ENCODE measurements around the gene CNGA3.
"Not testable (repeated sequence)": the region's sequence is repeated elsewhere in the genome, so short reads cannot be mapped to it uniquely, and the experiment has no call there.

CNGA3 gene

DNA sequence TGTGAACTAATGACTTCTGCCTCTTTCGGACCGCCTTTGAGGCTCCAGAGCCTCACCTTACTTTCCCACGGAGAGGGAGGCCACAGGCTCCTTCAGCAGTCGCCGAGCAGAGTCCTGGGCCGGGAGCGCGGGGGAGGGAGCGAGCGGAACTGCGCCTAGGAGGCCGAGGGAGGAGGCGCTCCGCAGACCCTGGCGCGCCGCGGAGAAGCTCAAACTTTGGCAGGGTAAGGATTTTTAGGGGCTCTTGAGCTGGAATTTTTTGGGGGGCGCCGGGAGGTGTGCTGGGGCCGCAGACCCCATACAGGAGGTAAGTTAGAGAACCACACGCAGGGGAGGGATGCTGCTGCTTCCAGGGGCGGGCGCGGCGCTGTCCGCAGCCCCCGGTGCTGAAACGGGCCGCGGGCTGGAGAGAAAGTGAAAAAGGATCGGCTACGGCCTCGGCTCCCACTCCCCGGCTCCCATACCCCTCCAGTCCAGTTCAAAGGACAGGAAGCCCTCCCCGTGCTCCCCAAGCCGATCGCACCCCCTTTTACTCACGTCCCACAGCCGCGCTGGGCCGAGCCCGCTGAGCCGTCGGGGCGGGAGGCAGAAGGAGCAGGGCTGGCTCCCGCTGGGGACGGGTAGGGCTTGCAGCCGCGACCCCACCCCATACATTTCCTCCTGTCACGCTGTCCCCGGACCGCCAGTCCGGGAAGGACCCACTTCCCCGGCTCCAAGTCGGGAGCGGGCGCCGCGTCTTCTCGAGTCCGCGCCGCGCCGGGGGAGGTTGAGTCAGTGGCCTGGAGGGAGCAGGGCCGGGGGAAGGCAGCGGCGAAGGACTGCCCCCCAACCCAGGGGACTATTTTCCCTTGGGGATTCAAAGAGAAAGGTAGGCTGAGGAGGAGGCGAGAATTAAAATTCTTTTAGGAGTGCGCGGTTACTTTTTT is at the start of gene CNGA3:
Gene CNGA3 (plus strand): TSS at position 146 of the 926 bp plus-strand sequence. CDS start 23,520 bp downstream, outside the sequence.
- DNase-seq: no peak

DNA sequence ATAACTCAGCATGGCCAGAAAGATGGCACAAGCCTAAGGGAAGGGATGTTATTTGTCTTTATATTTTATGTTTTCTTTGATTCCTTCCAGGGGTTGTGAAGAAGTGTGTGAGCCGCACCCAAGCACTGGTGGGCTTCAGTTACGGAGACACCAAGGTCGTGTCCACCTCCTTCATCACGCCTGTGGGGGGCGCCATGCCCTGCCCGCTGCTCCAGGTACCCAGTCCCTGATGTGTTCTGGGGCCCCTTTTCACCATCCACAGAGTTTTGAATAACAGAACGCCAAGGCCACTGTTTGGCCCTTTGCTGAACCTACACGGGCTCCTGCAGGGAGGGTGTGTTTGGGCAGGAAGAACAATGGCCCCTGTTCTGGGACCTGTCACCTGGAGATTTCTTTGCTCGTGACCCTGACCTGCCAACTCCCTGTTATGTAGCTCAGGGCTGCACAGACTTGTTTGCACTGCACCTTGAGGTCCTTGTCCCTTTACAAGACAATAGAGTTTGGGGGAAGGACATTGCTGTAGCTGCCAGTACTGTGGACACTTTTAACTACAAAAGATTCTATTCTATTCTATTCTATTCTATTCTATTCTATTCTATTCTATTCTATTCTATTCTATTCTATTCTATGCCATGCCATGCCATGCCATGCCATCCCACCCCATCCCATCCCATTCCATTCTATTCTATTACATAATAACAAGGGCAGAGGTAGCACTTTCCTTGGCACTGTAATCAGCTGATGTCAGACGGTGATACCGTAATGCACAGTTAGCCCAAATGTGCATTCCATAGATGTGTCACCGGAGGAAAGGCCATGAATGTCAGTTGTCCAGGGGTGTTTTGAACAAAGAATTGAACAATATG is 48.2 kb upstream of the CNGA3 start:
- no peak for DNase-seq

DNA sequence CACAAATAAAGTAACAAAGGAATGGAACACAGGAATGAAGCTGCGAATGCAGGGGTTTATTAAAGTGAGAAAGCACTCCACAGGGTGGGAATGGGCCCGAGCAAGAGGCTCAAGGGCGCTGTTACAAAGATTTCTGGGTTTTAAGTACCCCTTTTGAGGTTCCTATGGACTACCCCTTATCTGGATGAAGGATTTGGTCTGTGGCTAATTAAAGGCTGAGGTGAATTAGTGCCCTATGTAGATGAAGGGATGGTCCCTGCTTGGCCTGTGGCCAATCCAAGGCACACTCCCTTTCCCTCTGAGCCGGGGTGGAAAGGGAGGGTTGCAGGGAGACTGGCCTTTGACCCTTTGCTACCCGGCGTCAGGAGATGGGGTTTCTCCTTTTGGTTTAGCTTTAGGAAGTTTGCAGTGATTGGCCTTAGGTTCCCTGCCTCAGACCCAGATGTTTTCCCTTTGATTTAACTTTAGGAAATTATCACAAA is 47.5 kb upstream of the CNGA3 start:
- DNase-seq: no peak

DNA sequence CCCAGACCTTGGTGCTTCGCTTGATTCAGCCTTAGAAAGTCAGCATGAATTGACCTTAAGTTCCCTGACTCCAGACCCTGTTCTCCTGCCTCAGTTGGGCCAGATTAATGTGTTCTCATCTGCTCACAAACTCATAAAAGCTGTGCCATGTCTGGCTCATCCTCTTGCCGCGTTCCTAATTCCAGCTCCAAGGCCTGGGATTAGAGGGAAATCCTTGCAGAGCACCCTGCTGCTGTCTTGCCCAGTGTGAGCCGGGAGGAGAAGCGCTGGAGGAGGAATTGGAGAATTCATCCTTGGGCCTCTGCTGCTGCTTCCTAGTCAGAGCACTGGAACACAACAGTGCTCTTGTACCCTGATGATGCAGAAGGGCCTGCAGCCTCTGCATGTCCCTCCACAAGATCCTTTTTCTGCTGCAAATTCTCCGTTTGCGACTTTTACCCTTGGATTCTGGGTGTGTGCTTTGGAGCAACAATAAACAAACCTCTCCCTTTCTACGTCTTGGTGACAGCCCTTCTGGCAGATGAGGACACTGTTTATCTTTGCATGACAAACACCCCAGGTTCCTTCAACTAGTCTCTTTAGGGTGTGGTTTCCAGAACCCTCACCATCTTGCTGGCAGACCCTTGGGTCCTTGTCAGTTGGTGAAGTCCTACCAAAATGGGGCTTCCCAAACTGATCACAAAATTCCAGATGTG is 46.9 kb upstream of the CNGA3 start:
- DNase-seq: no peak

DNA sequence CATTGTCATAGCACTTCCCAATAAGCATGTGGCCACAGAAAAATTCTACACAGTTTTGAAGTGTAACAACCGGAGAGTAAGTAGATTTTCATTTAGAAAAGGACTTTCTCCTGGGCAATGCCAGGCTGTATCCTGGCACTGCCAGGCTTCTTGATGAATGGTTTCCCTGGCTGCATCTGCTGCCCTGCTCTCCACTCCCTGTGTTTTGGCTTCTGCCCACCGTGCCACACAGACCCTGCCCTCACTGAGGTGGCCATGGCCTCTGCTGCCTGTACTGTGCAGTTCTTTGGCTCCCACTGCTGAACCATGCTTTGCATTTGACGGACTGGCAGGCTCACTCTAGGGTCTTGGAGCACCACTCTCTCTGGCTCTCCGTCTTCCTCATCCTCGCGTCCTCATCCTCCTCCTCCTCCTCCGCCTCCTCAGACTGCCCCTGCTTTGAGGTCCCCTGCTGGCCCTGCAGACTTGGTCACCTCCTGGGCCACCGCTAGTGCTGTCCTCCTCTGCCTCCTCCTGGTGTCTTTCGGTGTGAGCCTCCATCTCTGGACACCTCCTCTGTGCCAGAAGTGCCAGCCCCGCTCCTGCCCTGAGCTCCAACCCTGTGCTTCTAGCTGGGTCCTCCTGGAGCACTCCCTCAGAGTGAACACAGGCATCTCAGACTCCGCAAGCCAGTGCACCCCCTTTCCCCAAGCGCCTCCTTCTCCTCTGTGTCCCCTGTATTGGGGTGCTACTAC is 45.9 kb upstream of the CNGA3 start:
- no peak for DNase-seq

DNA sequence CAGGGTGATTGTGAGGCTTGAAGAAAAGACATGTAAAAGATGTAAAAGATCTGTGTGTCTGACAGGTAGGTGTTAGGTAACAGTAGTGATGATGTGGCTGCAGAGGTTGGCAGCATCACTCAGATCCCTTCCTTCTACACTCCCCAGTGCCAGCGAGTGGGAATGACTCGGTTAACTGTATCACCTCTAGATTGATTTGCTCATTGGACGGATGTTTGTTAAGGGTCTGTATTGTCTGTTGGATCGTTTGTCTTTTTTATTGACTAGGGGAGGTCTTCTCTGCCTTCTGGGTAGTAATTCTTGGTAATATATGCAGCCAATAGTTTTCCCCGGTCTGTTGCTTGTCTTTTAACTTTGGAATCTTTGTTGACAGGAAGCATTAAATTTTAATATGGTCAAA is 44.8 kb upstream of the CNGA3 start:
- no peak for DNase-seq

DNA sequence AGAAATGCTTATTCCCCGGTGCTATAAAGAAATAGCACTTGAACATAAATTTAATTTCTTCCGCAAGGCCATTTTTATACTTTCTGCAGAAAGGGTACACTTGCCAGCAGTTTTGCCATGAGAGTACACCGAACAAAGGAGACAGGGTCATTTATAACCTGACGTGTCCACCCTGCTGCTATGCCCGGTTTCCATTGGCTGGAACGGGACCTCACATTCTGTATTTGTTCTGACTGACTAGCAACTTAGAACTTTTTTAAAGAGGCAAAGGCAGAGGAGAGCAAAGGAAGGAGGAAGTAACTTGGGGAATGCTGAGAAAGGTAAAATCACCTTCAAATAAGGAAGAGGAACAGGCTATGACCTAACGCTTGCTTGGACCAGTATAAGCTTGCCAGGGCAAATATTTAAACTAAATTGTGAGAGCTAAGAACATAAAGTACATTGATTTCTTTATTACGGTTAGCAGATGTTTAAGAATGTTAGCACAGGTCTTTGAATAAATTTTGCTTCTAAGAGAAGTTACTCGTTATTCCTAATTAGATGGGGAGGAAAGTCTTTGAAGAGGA is 39.0 kb upstream of the CNGA3 start:
- not testable (repeated sequence) for DNase-seq

DNA sequence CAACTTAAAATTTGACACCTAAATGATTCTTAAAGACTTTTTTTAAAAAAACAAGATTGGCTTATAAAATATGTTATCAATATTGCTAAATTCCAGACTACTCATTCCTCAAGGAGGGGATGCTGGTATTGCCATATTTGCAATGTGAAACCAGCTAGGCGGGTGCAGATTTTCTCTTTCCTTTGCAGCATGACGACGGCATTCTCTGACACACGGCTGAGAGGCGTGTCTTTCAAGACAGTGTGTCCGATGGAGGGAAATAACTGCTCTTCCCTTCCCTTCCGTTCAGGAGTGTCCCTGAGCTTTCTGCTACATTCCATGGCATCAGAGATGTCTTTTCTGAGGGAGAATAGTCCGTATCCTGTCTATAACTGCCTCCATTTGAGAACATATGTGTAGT is 38.2 kb upstream of the CNGA3 start:
- DNase-seq: no peak

DNA sequence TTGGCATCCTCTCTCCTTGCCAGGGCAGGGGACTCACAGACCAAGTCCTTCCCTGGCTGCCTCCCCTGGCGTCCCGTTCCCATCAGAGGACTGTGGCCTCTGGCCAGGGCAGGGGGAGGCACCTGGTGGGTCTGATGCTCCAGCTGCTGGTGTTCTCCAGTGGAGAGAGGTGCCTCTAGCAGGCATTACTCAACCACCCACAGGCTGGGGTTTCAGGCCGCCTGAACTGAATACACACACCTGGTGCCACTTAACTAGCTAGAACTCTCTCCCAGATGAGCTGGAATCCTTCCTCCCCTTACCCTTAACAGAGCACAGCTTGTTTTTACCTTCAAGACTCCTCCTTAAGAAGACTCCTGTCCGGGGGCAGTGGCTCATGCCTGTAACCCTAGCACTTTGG is 37.7 kb upstream of the CNGA3 start:
- DNase-seq: no peak

DNA sequence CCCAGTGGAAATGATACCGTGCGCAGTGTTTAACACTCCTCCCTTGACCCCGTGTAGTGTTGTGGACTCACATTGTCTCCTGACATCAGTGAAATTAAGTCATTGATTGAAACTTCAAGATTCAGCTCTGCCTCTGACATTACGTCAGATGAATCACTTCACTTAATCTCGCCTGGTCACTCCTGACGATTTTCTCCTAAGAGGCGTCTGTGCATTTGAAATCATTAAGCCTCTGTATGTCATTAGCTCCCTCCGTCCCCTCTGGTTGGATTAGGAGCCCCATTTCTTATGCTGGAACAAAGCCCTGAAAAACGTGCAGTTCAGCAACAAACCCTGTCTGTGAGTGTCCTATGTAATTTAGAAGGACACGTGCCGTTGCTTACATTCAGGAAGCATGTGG is 36.7 kb upstream of the CNGA3 start:
- no peak for DNase-seq

DNA sequence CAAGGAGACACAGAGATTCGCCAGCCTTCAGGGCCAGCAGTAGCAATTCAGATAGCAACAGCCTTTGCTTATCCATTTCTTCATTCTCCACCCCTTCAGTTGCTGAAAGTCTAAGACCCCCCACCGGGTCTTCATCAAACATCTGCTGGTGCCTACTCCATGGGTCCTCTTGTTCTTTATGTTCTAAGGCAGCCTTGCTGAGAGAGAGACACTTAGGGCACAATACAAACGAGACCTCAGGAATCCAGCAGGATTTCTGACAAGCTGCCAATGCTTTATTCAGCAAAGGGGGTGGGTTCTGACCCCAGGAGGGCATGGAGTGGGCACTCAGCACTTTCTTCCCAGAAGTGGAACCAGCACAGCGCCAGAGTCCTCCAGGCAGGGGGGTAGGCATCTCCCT is 36.2 kb upstream of the CNGA3 start:
- DNase-seq: no peak

DNA sequence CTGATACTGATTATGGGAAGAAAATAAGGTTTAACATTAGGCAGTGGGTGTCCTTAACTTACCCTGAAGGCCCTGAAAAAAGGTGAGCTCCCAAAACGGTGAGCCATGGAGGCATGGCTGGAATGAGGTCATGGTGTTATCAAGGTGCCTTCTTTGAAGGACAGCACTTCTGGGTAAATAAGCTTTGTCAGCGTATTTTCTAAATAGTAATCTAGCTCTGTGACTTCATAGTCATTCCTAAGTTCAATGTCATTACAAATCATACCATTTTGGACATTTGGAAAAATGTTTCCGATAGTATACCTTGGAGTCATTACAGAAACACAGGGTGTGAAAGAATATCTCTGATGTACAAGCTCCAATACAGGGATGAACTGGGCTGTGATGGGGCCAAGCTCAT is 35.2 kb upstream of the CNGA3 start:
- no peak for DNase-seq

DNA sequence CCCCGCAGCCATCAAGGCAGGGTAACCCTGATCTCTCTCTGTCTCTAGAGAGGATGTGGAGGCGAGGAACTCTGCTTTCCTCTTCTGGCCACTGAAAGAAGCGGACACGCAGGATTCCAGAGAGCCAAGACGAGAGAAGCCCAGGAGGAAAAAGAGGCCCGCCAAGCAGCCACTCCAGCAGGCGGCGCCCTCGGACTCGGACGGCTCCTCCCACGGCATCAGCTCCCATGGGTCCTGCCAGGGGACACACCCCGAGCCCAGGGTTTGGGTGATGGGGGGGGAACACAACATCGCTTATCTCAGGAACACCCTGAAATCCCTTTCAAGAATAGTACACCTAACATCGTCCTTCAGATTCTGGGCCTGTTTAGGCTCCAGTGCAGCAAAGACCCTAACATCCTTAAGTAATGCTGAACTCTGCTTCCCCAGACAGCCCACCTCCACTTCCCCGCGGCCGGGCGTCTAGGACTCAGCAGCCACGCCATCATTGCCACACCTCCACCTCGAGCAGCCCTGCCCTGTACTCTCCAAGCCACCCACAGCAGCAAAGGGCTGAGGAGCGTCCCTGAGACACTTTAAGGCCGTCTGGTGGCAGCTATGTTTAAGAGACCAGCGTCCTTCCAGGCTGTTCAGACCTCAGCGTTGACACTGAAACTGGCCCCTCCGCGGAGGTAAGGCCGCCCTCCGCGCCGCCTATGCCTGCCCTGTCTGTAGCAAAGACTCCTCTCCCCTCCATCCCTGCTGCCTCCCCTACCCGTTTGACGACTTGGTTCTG is 34.3 kb upstream of the CNGA3 start:
- DNase-seq: no peak

DNA sequence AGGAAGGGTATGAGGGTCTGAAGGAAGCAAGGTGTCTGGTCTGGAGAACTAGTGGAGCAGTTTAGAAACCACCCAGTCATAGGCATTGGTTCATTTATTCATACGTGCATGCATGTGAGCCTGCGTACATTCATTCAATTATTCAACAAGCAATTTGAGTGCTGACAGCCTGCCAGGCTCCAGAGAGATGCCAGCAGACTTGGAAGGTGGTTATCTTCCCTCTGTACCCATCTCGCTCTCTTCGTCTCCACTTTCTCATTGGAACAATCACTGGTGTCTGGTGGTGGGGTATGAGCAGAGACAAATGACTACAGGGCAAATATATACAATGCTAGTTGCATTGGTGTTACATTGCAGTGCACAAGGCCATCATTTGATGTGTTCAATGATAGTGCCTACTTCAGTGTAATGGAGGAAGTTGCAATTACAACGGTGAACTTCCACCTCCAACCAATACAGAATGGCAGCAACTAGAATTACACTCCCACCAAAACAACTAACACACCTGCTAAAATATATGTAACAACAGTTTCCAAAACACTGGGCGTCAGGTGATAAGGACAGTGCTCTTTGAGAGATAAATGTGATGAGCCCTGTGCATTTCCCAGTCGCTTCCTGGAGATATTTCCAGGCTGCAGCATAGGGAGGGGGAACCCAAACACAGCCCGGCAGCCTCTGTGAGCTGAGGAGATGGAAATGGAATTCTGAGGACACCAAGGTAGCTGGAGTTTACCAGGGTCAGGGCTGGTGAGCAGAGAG is 32.6 kb upstream of the CNGA3 start:
- no peak for DNase-seq

DNA sequence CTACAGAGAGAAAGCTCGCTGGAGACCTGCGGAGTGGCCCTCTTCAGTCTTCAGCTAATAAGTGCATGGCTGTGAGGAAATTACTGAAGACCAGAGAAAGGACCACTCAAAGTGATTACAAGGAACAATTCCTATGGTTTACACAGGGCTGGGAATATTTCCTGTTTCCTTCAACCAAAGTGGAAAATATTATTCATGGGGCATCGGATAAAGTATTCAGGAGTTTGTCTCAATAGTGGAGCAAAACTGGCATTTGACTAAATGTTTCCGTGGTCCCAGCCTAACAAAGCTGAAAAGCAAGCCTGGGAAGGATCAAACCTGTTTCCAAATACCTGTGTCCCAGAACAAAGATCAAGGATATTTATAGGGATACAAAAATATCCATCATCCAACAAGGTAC is 32.0 kb upstream of the CNGA3 start:
- no peak for DNase-seq

DNA sequence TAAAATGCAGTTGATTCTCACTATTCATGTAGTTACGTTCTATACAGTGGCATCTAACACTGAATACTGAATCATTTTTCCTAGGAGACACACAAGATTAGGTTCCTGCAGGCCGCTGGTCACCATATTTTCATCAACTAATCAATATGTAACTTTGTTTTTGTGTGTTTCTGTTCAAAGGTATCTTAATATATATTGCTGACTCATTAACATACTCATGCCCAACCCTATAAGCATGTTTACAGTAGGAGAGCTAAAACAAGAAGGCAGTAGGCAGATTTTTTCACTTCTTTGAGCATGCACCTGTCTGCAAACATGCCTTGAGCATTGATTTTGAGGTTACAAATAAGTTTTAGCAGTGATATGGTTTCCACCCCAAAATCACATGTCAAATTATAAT is 30.3 kb upstream of the CNGA3 start:
- DNase-seq: no peak

DNA sequence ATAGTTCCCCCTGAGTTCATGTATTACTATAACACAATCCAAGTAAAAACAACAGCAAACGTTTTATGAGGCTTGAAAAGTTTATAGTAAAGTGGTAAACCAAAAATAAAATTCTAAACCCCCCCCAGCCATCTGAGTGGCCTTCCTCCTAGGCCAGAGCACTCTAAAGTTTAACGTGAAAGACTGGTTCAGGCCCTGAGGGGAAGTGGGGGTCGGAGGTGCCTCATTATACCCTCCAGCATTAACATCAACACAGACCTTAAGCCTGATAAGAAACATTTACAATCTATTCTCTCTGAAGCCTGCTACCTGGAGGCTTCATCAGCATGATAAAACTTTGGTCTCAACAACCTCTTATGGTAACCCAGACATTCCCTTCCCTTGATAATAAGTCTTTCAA is 29.0 kb upstream of the CNGA3 start:
- no peak for DNase-seq

DNA sequence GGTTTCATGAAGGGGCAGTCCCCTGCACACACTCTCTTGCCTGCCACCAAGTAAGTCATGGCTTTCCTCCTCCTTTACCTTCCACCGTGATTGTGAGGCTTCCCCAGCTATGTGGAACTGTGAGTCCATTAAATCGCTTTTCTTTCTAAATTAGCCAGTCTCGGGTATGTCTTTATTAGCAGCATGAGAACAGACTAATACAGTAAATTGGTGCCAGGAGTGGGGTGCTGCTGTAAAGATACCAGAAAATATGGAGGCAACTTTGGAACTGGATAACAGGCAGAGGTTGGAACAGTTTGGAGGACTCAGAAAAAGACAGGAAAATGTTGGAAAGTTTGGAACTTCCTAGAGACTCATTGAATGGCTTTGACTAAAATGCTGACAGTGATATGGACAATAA is 26.1 kb upstream of the CNGA3 start:
- not testable (repeated sequence) for DNase-seq

DNA sequence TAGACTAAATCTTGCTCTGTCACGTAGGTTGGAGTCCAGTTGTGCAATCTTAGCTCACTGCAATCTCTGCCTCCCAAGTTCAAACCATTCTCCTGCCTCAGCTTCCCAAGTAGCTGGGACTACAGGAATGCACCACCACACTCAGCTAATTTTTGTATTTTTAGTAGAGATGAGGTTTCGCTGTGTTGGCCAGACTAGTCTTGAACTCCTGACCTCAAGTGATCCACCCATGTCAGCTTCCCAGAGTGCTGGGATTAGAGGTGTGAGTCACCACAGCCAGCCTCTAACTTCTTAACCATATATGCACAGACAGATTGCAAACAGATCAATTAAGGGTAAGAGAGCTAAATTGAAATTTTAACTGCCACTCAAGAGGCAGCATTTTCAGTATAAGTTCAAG is 22.1 kb upstream of the CNGA3 start:
- peak; percentile 54 for DNase-seq

DNA sequence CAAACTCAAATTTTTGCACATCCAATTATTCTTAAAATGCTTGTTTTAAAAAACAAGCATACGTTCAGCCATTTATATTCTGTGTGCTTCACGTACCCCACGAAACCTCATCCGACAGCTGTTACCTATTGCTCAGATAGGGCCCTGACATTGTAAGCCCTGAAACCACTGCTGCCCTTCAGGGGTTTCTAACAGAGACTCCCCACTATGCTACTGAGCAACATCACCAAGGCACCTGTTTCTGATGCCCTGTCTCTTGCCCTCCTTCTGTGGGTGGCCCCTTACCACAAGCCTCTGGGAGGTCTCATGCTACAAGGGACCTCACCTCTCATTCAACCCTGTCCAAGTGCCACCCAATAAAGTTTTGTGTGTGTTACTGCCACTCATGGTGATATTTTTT is 18.5 kb upstream of the CNGA3 start:
- no peak for DNase-seq

DNA sequence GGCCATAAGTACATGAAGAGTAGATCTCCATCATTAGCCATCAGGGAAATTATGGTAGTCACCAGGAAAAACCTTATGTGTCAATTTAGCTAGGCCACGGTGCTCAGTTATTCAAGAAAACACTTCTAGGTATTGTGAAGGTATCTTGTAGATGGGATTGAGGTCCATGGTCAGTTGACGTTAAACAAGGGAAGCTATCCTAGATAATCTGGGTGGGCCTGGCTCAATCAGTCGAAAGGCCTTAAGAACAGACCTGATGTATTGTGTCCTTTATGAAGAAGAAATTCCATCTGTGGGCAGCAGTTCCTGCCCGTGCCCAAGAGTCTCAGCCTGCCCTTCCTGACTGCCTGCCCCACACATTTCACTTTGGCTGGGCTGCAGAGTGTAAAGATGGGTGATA is 16.7 kb upstream of the CNGA3 start:
- no peak for DNase-seq
